Astrocyte (in vitro differentiated cells and primary cell): ENCODE results near the gene TCAIM. TPM values are rescaled to one million over a fixed set of nuclear protein-coding genes. Genes with fewer than 3 reads are reported as not detected.

ENCODE experiments used
- DNase-seq: peaks from one replicate; pipeline ENCODE4 v3.0.0-alpha.2; 2010; ENCODE audit warnings: low read depth
- FAIRE-seq: peaks from 2 replicates; lab custom pipeline; 2011; peaks lifted over from hg19 to GRCh38; lab: Jason Lieb, UNC
- H2AFZ ChIP-seq: 2 replicates; pipeline ENCODE4 v1.6.0; 2012; ENCODE audit warnings: low read depth, low read length, inconsistent platforms
- H3K27ac ChIP-seq: 2 replicates; pipeline ENCODE4 v1.5.1; 2011; ENCODE audit warnings: low read depth, low read length, inconsistent platforms
- H3K27me3 ChIP-seq: 2 replicates; pipeline ENCODE4 v1.6.0; 2011; ENCODE audit warnings: low read length, inconsistent platforms; ENCODE audit not compliant: insufficient read depth
- H3K36me3 ChIP-seq: 2 replicates; pipeline ENCODE4 v1.5.1; 2011; ENCODE audit warnings: low read length, inconsistent platforms; ENCODE audit not compliant: insufficient read depth
- H3K4me1 ChIP-seq: 2 replicates; pipeline ENCODE4 v1.5.1; 2011; ENCODE audit warnings: low read length, inconsistent platforms; ENCODE audit not compliant: insufficient read depth
- H3K4me2 ChIP-seq: 2 replicates; pipeline ENCODE4 v1.6.0; 2012; ENCODE audit warnings: low read length, inconsistent platforms
- H3K4me3 ChIP-seq: 2 replicates; pipeline ENCODE4 v1.5.1; 2011; ENCODE audit warnings: low read depth, mild to moderate bottlenecking, low read length, inconsistent platforms; ENCODE audit not compliant: insufficient read depth
- H3K79me2 ChIP-seq: 2 replicates; pipeline ENCODE4 v1.6.0; 2012; ENCODE audit warnings: mild to moderate bottlenecking, low read length, inconsistent platforms; ENCODE audit not compliant: insufficient read depth
- H3K9ac ChIP-seq: 2 replicates; pipeline ENCODE4 v1.6.0; 2012; ENCODE audit warnings: mild to moderate bottlenecking, low read length, inconsistent platforms
- H3K9me3 ChIP-seq: 2 replicates; pipeline ENCODE4 v1.5.1; 2012; ENCODE audit warnings: low read depth, mild to moderate bottlenecking, low read length, inconsistent platforms; ENCODE audit not compliant: insufficient read depth
- H4K20me1 ChIP-seq: 2 replicates; pipeline ENCODE4 v1.6.0; 2012; ENCODE audit warnings: low read length, inconsistent platforms; ENCODE audit not compliant: insufficient read depth
- H3K27ac Mint-ChIP-seq: one replicate; pipeline ENCODE4 v1.8.0; 2021; ENCODE audit warnings: mild to moderate bottlenecking, mixed read lengths; ENCODE audit not compliant: unreplicated experiment
- H3K27me3 Mint-ChIP-seq: one replicate; pipeline ENCODE4 v1.8.0; 2021; ENCODE audit warnings: low read depth, mixed read lengths; ENCODE audit not compliant: unreplicated experiment
- H3K36me3 Mint-ChIP-seq: one replicate; pipeline ENCODE4 v1.8.0; 2021; ENCODE audit warnings: low read depth, mixed read lengths; ENCODE audit not compliant: unreplicated experiment
- H3K4me1 Mint-ChIP-seq: one replicate; pipeline ENCODE4 v1.8.0; 2021; ENCODE audit warnings: low read depth, mixed read lengths; ENCODE audit not compliant: unreplicated experiment
- H3K4me3 Mint-ChIP-seq: one replicate; pipeline ENCODE4 v1.8.0; 2021; ENCODE audit warnings: mild to moderate bottlenecking, moderate library complexity, mixed read lengths; ENCODE audit not compliant: unreplicated experiment
- H3K9me3 Mint-ChIP-seq: one replicate; pipeline ENCODE4 v1.8.0; 2021; ENCODE audit warnings: mild to moderate bottlenecking, mixed read lengths; ENCODE audit not compliant: unreplicated experiment
- EZH2 ChIP-seq: IDR thresholded peaks from 2 replicates; pipeline ENCODE4 v1.6.1; 2012; ENCODE audit warnings: mild to moderate bottlenecking, low read length, inconsistent platforms; ENCODE audit not compliant: insufficient read depth
- total RNA-seq: library from RNA; stranded (reverse); gene quantifications from 2 replicates; pipeline ENCODE4 v1.2.1, GENCODE V29; 2021
- TF ChIP-seq, protein P1 (sequence below): IDR thresholded peaks from 2 replicates; pipeline ENCODE4 v1.5.1; 2011; ENCODE audit warnings: low read depth, mild to moderate bottlenecking, inconsistent platforms, low read length, moderate library complexity; ENCODE audit not compliant: insufficient read depth

TCAIM gene
- total RNA-seq, 1 donor from 2014 or later = 25.5 TPM

DNA sequence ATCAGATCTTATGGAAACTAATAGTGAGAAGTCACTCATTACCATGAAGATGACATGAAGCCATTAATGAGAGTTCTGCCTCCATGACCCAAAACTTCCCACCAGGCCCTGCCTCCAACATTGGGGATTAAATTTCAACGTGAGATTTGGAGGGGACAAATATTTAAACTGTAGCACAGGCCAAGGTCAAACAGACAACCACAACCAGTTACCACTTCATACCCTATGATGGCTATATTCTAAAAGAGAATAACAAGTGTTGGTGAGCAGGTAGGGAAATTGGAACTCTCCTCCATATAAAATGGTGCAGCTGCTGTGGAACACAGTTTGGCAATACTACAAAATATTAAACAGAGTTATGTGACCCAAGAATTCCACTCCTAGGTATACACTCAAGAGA, 36.9 kb downstream of the TCAIM start:
- H3K4me3 Mint-ChIP-seq = no peak overlapping the region
- no peaks in the 10 kb centered on the region for H3K4me1 Mint-ChIP-seq
- Histone ChIP-seq H3K4me2 (no peak overlapping the region), H3K4me1 (no peaks in the 10 kb centered on the region), H4K20me1 (no peaks in the 10 kb centered on the region), H3K4me3 (no peak overlapping the region), H3K27ac (no peak overlapping the region), H2AFZ (no peak overlapping the region), H3K9ac (no peak overlapping the region), H3K36me3 (no peaks in the 10 kb centered on the region), H3K9me3 (no peaks in the 10 kb centered on the region), H3K79me2 (no peaks in the 10 kb centered on the region), H3K27me3 (no peaks in the 10 kb centered on the region)
- H3K27ac Mint-ChIP-seq = no peak overlapping the region
- FAIRE-seq (no peak), DNase-seq (no peak)
- H3K36me3 Mint-ChIP-seq = peaks cover 18% of the 10 kb centered on the region
- peaks cover 2% of the 10 kb centered on the region for H3K9me3 Mint-ChIP-seq
- no peaks in the 10 kb centered on the region for H3K27me3 Mint-ChIP-seq
- TF ChIP-seq EZH2 = no peak
- TF ChIP-seq, protein P1, sequence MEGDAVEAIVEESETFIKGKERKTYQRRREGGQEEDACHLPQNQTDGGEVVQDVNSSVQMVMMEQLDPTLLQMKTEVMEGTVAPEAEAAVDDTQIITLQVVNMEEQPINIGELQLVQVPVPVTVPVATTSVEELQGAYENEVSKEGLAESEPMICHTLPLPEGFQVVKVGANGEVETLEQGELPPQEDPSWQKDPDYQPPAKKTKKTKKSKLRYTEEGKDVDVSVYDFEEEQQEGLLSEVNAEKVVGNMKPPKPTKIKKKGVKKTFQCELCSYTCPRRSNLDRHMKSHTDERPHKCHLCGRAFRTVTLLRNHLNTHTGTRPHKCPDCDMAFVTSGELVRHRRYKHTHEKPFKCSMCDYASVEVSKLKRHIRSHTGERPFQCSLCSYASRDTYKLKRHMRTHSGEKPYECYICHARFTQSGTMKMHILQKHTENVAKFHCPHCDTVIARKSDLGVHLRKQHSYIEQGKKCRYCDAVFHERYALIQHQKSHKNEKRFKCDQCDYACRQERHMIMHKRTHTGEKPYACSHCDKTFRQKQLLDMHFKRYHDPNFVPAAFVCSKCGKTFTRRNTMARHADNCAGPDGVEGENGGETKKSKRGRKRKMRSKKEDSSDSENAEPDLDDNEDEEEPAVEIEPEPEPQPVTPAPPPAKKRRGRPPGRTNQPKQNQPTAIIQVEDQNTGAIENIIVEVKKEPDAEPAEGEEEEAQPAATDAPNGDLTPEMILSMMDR = no peak

DNA sequence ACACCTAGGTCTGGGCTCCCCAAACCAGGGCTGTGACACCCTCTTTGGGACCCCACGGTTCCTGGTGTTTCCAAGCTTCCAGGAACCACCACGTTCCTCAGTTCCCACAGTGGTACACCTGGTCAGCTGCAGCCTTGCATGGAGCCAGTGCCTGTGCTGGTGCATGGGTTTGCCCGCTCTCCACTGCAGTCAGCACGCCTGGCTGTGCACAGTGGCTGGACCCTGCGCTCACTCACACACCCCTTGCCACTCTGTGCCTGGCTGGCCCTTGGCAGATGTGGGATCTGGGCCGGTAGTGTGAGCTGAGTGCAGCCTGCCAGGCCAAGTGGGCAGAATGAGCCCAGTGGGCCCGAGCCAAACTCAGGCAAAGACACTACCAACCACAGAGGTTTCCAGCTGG, 48.8 kb downstream of the TCAIM start:
- Histone ChIP-seq H3K9ac (no peak overlapping the region), H3K79me2 (no peaks in the 10 kb centered on the region), H3K27me3 (no peaks in the 10 kb centered on the region), H4K20me1 (no peaks in the 10 kb centered on the region), H3K4me3 (no peak overlapping the region), H3K9me3 (peaks cover 12% of the 10 kb centered on the region), H3K36me3 (no peaks in the 10 kb centered on the region), H3K4me2 (no peak overlapping the region), H3K4me1 (no peaks in the 10 kb centered on the region), H3K27ac (no peak overlapping the region), H2AFZ (no peak overlapping the region)
- no peak for DNase-seq
- FAIRE-seq = no peak
- no peaks in the 10 kb centered on the region for H3K4me1 Mint-ChIP-seq
- peaks cover 3% of the 10 kb centered on the region for H3K9me3 Mint-ChIP-seq
- H3K27me3 Mint-ChIP-seq = no peaks in the 10 kb centered on the region
- no peak overlapping the region for H3K4me3 Mint-ChIP-seq
- H3K27ac Mint-ChIP-seq = no peak overlapping the region
- TF ChIP-seq, protein P1 = no peak
- TF ChIP-seq EZH2 = no peak
- peaks cover 6% of the 10 kb centered on the region for H3K36me3 Mint-ChIP-seq

DNA sequence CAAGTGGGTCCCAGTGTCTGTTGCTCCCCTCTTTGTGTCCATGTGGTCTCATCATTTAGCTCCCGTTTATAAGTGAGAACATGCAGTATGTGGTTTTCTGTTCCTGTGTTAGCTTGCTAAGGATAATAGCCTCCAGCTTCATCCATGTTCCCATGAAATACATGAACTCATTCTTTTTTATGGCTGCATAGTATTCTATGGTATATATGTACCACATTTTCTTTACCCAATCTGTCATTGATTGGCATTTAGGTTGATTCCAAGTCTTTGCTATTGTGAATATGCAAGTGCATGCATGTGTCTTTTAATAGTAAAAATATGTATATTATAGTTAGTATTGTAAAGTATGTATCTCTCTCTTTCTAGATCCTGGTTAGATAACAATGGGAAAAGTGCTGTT, 53.9 kb downstream of the TCAIM start:
- Histone ChIP-seq H3K4me1 (no peaks in the 10 kb centered on the region), H3K79me2 (no peaks in the 10 kb centered on the region), H2AFZ (no peak overlapping the region), H3K4me3 (no peak overlapping the region), H3K4me2 (no peak overlapping the region), H3K9ac (no peak overlapping the region), H4K20me1 (no peaks in the 10 kb centered on the region), H3K27me3 (no peaks in the 10 kb centered on the region), H3K27ac (no peak overlapping the region), H3K36me3 (no peaks in the 10 kb centered on the region), H3K9me3 (peaks cover under 1% of the 10 kb centered on the region)
- Mint-ChIP-seq H3K27me3 (no peaks in the 10 kb centered on the region), H3K36me3 (no peaks in the 10 kb centered on the region), H3K9me3 (peaks cover 3% of the 10 kb centered on the region), H3K4me3 (no peak overlapping the region), H3K4me1 (no peaks in the 10 kb centered on the region), H3K27ac (no peak overlapping the region)
- FAIRE-seq (no peak), DNase-seq (no peak)
- no peak for TF ChIP-seq EZH2
- TF ChIP-seq, protein P1 = no peak
